GM18951 (cell line): ENCODE measurements around the gene TACC2.
A peak's percentile ranks its signal among the peaks of the same experiment; 100 is the strongest.
"Not testable (repeated sequence)": the region's sequence is repeated elsewhere in the genome, so short reads cannot be mapped to it uniquely, and the experiment has no call there.

Experiments
- POLR2A ChIP-seq: IDR thresholded peaks from 4 replicates; pipeline ENCODE4 v1.6.1; 2011; ENCODE audit warnings: mild to moderate bottlenecking; ENCODE audit not compliant: insufficient read length, insufficient read depth; ENCODE audit errors: extremely low read depth
- in situ Hi-C: fragments of 300-500 bp; cut with MboI; formaldehyde crosslinking; loops from one replicate; pipeline ENCODE4 v1.12.0; 2022; ENCODE audit warnings: low sequenced_read_pairs, mixed read lengths, inconsistent platforms; ENCODE audit not compliant: unreplicated experiment

Gene TACC2

DNA sequence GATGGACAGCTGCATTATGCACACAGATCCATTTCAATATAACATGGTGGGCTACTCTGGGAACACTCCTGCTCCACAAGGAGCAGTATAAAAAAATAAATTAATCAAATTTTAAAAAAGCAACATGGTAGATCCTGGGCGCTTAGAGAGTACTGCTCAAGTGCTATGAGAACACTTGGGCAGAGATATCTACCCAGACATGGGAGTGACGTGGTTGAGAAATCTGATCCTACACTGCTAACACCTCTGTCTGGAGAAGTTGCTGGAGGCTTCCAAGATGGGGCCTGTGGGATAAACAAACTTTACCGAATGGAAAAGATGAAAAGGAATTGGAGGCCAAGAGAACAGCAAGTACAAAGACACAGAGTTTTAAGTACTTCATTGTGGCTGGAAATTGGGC, 23.0 kb upstream of the TACC2 start:
- in situ Hi-C loops, result no loop called here
- no peak for TF ChIP-seq POLR2A

GRCh38 chr10:121969086-121969485, 19.9 kb upstream of the TACC2 start:
- in situ Hi-C loops, result not testable (repeated sequence)

DNA sequence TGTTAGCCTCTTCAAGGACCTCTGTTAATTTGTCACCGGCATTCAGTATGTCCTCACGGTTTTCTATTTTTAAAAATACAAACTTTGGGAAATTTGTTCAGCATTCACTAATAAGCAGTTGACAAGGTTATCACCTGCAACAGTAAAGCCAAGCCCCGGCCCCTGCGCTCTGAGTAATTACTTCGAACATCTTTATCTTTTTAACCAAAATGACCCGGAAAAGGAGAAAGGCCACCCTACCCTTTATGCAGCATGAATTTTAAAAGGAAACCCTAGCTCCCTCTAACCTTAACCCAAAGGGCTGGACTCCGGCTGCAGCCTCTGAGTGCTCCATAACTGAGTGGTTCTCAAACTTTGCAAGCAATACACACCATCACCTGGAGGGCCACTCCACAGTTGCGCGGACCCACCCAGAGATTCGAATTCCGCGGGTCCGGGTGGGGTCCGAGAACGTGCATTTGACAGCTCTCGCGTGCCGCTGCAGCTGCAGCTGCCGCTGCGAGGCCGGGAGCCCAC, 14.9 kb upstream of the TACC2 start:
- no peak for TF ChIP-seq POLR2A
- in situ Hi-C loops, result no loop called here

- in situ Hi-C loops, result no loop called here
Measured at GRCh38 chr10:121974535-121975294, 14.2 kb upstream of the TACC2 start, which contains the start of gene NSMCE4A. Gene NSMCE4A (minus strand): TSS chr10:121975217. CDS start chr10:121975165, 52 bp downstream.

DNA sequence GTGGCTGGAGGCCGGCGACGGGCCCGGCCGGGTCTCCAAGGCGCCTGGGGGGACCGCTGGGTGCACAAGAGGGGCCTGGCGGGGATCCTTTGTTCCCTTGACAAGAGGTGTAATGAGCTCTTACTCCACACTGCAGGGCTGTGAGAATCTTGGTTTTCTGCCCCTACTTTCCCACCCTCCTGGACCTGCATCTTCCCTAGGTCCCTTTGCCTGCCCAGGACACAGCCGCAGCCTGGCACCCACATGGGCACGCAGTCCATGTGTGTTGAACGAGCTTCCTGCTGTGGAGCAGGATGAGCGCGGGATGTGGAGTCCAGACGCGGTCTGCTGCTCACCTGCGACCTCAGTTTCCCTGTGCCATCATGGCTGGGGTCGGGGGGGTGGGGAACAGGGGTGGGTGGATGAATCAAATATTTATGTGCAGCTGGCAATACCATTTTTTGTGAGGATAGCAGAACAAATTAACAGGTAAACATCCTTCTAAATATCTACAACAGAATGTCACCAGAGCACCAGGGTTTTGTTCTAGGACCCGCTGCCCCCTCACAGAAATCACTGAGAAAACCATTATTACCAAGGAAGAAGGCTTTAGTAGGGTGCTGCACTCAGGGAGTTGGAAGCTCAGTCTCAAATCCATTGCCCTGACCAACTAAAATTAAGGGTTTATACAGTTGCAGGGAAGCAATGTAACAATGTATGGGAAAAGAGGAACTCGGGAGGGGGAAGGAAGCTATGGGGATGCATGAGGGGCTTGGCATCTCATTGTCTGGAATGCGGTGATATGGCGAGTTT, 13.5 kb upstream of the TACC2 start:
- TF ChIP-seq POLR2A, result no peak
- in situ Hi-C loops, result no loop called here

More at GRCh38 chr10:121974535-121975294, 14.2 kb upstream of the TACC2 start, which contains the start of gene NSMCE4A:
- peak; percentile 85 for TF ChIP-seq POLR2A

DNA sequence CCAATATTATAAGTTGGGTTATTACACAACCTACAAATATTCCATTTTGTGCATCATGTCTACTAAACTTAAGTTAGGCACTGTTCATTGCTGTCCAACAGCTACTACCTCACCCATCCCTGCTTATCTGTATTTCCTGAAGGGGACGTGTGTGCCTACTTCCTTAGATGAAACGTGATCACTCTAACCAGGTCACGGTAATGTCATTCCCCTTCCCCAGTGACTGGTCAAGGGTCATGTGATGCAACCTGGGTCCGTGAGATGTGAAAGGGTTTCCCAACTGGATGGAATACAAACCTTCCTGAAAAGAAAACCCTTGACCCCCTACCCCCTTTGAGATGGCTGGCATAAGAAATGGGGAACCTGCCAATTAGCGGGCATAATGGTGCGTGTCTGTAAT, 12.4 kb upstream of the TACC2 start:
- in situ Hi-C loops, result no loop called here
- TF ChIP-seq POLR2A, result no peak

DNA sequence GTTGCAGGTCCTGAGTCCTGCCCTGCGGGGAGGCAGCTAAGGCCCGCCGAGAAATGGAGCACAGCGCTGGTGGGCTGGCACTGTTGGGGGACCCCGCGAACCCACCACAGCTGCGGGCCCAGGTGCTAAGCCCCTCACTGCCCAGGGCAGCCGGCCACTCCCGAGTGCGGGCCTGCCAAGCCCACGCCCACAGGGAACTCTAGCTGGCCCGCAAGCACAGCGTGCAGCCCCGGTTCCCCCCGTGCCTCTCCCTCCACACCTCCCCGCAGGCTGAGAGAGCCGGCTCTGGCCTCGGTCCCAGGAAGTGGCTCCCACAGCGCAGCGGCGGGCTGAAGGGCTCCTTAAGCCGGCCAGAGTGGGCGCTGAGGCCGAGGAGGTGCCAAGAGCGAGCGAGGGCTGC, 10.5 kb upstream of the TACC2 start:
- no peak for TF ChIP-seq POLR2A
- in situ Hi-C loops, result no loop called here

DNA sequence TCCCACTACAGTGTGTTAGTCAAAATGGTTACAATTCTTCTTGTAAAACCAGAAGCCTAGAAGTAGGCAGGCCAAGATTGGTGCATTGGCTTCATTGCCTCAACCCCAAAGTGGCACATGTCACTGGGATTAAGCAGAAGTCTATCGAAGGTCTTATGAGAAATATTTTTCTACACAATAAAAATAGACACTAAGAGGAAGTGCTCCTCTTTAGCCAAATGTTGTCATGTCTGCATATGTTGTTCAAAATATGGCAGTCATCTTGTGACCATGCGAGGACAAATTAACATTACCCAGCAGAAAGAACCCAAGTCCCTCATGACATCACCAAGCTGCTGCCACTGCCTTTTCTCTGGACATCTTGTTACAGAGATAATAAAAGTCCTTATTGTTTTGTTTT, 7.6 kb upstream of the TACC2 start:
- in situ Hi-C loops, result no loop called here
- no peak for TF ChIP-seq POLR2A

GRCh38 chr10:121983852-121984251, 5.1 kb upstream of the TACC2 start:
- no peak for TF ChIP-seq POLR2A
- in situ Hi-C loops, result no loop called here

GRCh38 chr10:121984463-121984862, 4.5 kb upstream of the TACC2 start:
- TF ChIP-seq POLR2A, result no peak
- in situ Hi-C loops, result no loop called here

DNA sequence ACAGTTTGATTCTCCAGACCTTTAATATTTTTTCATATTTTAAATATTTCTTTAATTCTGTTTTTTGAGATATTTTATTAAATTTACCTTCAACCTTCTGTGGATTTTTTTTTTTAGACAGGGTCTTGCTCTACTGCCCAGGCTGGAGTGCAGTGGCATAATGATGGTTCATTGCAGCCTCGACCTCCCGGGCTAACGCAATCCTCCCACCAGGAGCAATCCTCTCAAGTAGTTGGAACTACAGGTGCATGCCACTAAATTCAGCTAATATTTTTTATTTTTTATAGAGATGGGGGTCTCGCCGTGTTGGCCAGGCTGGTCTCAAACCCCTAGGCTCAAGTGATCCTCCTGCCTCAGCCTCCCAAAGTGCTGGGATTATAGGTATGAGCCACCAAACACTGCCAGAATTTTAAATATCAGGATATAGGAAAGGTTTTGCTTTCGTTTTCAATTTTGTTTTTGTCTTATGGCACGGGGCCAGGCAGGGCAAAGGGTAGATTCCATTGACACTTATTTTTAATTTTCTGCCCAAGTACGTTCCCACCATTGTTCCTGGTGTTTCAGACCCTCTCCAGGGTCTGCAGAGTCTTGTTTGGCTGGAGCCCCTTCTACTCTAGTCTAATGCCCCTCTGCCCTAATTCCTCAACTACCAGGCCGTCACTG, 1.2 kb downstream of the TACC2 start:
- in situ Hi-C loops, result no loop called here
- TF ChIP-seq POLR2A, result no peak

DNA sequence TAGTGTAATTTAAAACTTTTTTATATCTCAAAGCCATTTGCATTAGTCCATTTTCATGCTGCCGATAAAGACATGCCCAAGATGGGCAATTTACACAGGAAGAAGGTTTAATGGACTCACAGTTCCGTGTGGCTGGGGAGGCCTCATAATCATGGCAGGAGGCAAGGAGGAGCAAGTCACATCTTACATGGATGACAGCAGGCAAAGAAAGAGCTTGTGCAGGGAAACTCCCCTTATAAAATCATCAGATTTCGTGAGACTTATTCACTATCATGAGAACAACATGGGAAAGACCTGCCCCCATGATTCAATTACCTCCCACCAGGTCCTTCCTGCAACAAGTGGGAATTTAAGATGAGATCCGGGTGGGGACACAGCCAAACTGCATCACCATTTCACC, 2.8 kb downstream of the TACC2 start:
- in situ Hi-C loops, result not testable (repeated sequence)

DNA sequence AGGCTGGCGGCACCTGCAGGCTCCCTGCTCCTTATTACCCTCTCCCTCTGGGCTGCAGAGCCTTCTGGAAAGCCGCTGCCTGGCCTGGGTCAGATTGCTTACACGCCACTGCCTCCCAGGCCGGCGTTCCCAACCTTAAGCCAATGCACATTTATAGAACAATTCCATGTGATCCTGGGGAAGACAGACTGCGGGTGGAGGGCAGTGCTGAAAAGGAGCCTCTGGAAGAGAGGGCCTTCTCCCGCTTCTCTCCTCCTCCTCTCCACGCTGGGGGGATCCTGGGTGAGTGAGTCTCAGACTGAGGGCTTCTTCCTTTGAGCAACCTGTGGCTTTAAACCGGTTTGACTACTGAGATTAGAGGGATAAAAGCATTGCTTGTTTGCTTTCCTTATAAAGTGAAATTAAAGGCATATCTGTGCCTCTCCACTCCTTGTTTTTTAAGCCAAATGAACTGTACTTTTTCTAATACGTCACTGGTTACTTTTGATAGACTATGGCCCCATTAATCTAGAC, 5.5 kb downstream of the TACC2 start:
- in situ Hi-C loops, result no loop called here
- no peak for TF ChIP-seq POLR2A
